ENCODE measurements around the gene ETS1.

ETS1 gene

DNA sequence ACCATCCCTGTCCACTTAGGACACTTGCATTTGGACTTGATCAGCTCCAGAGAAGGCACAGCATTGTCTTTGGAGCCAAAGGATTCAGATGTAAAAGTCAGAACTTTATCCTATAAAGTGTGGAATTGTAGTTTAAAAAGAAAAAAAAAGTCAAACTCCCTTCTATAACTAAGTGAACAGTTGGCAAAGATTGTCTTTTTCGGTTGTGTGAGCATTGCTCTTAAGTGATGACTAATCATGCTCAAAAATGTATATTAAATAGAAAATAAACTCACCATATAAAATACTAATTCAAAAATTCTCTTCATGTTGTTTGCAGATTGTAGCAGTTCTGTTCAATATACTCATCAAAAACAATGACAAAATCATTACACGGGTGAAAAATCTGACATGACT, 93.8 kb downstream of the ETS1 start (continued):
- TF ChIP-seq, protein P1, sequence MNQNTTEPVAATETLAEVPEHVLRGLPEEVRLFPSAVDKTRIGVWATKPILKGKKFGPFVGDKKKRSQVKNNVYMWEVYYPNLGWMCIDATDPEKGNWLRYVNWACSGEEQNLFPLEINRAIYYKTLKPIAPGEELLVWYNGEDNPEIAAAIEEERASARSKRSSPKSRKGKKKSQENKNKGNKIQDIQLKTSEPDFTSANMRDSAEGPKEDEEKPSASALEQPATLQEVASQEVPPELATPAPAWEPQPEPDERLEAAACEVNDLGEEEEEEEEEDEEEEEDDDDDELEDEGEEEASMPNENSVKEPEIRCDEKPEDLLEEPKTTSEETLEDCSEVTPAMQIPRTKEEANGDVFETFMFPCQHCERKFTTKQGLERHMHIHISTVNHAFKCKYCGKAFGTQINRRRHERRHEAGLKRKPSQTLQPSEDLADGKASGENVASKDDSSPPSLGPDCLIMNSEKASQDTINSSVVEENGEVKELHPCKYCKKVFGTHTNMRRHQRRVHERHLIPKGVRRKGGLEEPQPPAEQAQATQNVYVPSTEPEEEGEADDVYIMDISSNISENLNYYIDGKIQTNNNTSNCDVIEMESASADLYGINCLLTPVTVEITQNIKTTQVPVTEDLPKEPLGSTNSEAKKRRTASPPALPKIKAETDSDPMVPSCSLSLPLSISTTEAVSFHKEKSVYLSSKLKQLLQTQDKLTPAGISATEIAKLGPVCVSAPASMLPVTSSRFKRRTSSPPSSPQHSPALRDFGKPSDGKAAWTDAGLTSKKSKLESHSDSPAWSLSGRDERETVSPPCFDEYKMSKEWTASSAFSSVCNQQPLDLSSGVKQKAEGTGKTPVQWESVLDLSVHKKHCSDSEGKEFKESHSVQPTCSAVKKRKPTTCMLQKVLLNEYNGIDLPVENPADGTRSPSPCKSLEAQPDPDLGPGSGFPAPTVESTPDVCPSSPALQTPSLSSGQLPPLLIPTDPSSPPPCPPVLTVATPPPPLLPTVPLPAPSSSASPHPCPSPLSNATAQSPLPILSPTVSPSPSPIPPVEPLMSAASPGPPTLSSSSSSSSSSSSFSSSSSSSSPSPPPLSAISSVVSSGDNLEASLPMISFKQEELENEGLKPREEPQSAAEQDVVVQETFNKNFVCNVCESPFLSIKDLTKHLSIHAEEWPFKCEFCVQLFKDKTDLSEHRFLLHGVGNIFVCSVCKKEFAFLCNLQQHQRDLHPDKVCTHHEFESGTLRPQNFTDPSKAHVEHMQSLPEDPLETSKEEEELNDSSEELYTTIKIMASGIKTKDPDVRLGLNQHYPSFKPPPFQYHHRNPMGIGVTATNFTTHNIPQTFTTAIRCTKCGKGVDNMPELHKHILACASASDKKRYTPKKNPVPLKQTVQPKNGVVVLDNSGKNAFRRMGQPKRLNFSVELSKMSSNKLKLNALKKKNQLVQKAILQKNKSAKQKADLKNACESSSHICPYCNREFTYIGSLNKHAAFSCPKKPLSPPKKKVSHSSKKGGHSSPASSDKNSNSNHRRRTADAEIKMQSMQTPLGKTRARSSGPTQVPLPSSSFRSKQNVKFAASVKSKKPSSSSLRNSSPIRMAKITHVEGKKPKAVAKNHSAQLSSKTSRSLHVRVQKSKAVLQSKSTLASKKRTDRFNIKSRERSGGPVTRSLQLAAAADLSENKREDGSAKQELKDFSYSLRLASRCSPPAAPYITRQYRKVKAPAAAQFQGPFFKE (tag by site-specific recombination; IDR thresholded peaks at IDR 0.05; ENCODE audit: borderline replicate concordance): no peak

DNA sequence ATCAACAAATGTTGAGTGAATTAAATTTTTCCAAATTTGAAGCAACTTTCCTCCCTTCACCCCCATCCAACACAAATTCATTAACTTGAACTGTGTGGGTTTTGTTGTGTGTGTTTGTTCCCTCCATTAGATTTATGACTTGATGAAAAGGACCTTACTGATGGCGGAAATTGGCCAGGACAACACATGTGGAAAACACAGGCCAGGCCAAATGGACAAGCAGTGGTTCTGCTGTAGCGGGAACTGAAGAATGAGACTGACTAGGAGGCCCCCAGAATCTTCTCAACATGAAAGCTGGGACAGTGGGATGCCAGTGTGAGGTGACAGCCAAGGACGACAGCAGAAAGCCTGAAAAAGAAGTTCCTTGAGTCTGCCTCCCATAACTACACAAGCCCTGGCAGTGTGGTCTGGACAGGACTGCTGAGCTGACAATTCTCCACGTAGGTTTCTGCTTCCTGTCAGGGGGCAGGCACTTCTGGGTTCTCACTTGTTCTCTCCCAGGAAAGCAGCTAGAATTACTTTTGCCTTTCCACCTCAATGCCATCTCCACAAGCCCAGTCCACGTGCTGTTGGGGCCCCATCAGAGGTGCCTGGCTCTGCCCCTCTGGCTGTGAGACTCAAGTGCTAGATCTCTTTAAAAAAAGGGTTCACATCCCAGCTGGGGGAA, 94.3 kb downstream of the ETS1 start:
- Histone ChIP-seq H3K4me1 (ENCODE audit: control insufficient read depth, insufficient read depth, low read length) (peaks cover 5% of the 10 kb centered on the region; the same call in 1 of the 2 replicates), H3K27ac (ENCODE audit: extremely low read depth, low read depth, low read length) (no peak overlapping the region), H3K4me3 (ENCODE audit: low read depth, low read length) (no peak overlapping the region), H3K36me3 (ENCODE audit: control insufficient read depth in 2 of 2, insufficient read depth in 1 of 2, low read length in 2 of 2) (peaks cover 0 to 19% of the 10 kb centered on the region in 2 experiments; a peak in 1 of 3 replicates), H3K9me3 (ENCODE audit: control insufficient read depth, insufficient read depth, low read depth, low read length) (no peaks in the 10 kb centered on the region)
- ChIA-PET CTCF (no interaction called here), POLR2A (no interaction called here)
- TF ChIP-seq, protein P2, sequence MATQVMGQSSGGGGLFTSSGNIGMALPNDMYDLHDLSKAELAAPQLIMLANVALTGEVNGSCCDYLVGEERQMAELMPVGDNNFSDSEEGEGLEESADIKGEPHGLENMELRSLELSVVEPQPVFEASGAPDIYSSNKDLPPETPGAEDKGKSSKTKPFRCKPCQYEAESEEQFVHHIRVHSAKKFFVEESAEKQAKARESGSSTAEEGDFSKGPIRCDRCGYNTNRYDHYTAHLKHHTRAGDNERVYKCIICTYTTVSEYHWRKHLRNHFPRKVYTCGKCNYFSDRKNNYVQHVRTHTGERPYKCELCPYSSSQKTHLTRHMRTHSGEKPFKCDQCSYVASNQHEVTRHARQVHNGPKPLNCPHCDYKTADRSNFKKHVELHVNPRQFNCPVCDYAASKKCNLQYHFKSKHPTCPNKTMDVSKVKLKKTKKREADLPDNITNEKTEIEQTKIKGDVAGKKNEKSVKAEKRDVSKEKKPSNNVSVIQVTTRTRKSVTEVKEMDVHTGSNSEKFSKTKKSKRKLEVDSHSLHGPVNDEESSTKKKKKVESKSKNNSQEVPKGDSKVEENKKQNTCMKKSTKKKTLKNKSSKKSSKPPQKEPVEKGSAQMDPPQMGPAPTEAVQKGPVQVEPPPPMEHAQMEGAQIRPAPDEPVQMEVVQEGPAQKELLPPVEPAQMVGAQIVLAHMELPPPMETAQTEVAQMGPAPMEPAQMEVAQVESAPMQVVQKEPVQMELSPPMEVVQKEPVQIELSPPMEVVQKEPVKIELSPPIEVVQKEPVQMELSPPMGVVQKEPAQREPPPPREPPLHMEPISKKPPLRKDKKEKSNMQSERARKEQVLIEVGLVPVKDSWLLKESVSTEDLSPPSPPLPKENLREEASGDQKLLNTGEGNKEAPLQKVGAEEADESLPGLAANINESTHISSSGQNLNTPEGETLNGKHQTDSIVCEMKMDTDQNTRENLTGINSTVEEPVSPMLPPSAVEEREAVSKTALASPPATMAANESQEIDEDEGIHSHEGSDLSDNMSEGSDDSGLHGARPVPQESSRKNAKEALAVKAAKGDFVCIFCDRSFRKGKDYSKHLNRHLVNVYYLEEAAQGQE (tag by site-specific recombination; IDR thresholded peaks at IDR 0.05): no peak

DNA sequence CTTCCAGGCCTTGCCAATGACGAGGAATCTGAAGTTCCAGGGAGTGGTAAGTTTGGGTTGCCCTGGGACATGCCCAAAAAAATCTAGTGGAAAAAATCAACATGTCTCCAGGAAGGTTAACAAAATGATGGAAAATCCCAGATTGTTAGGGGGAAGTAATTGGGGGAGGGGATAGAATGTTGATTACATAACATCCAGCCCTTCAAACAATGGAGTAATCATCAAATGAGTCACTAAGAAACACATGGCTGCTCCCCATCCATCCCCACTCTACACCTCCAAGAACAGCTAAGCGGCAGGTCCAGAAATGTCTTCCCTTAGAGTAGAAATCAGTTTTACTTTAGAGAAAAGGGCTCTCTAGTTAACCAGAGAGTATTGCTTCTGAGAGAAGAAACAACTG, 94.9 kb downstream of the ETS1 start:
- Histone ChIP-seq H3K36me3 (ENCODE audit: control insufficient read depth in 2 of 2, insufficient read depth in 1 of 2, low read length in 2 of 2) (peaks cover 0 to 21% of the 10 kb centered on the region in 2 experiments; a peak in 1 of 3 replicates), H3K27ac (ENCODE audit: extremely low read depth, low read depth, low read length) (no peak overlapping the region), H3K9me3 (ENCODE audit: control insufficient read depth, insufficient read depth, low read depth, low read length) (no peaks in the 10 kb centered on the region), H3K4me1 (ENCODE audit: control insufficient read depth, insufficient read depth, low read length) (peaks cover 5% of the 10 kb centered on the region; the same call in 1 of the 2 replicates), H3K4me3 (ENCODE audit: low read depth, low read length) (no peak overlapping the region)
- TF ChIP-seq ZNF664 (tag by site-specific recombination; IDR thresholded peaks at IDR 0.05): no peak
- TF ChIP-seq ZNF335 (tag by site-specific recombination; conservative IDR thresholded peaks at IDR 0.05): 0 out of 2 replicates have a peak, but pooled peaks have one; percentile 24
- ChIA-PET POLR2A (no interaction called here), CTCF (no interaction called here)

DNA sequence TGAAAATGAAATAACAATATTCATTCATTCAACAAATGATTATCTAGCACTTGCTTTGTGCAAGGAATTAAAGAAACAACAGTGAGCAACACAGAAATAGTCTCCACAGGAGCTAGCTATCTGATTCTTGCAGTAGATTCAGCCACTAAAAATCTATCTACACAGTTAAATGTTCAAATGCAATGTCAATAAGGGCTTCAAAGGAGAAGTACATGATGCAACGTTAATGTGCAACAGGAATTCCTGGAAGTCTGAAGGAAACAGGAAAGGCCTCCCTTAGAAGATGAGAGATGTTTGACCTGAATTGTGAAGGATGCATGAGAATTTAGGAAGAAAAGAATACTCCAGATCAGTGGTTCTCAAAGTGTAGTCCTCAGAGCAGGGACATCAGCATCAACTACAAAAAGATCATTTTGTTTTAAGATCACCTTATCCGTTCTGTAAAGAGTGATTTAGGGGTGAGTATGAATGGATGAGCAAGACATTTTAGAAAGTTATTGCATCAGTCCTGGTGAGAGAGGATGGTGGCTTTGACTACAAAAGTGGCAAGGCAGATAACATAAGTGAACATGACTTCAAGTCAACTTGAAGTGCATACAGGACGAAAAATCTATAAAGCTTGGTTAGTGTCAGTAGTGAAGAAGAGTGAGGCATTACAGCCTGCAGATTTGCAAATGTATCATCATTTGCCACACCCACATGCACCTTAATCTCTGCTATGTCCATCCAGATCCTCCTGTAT, 96.0 kb downstream of the ETS1 start:
- Histone ChIP-seq H3K9me3 (ENCODE audit: control insufficient read depth, insufficient read depth, low read depth, low read length) (no peaks in the 10 kb centered on the region), H3K4me1 (ENCODE audit: control insufficient read depth, insufficient read depth, low read length) (no peaks in the 10 kb centered on the region), H3K36me3 (ENCODE audit: control insufficient read depth in 2 of 2, insufficient read depth in 1 of 2, low read length in 2 of 2) (peaks cover 0 to 25% of the 10 kb centered on the region in 2 experiments; a peak in 1 of 3 replicates), H3K4me3 (ENCODE audit: low read depth, low read length) (no peak overlapping the region), H3K27ac (ENCODE audit: extremely low read depth, low read depth, low read length) (no peak overlapping the region)
- ChIA-PET POLR2A (interaction anchor here (0.6 kb wide), 1 partner anchor 1986 kb away, joined by 3 read pairs; no protein-coding TSS in a partner anchor), CTCF (interaction anchor here (0.7 kb wide), 1 partner anchor 103 kb away, joined by 3 read pairs; no protein-coding TSS in a partner anchor)
- TF ChIP-seq ZNF791 (tag by site-specific recombination; IDR thresholded peaks at IDR 0.05): no peak
- TF ChIP-seq, protein P3, sequence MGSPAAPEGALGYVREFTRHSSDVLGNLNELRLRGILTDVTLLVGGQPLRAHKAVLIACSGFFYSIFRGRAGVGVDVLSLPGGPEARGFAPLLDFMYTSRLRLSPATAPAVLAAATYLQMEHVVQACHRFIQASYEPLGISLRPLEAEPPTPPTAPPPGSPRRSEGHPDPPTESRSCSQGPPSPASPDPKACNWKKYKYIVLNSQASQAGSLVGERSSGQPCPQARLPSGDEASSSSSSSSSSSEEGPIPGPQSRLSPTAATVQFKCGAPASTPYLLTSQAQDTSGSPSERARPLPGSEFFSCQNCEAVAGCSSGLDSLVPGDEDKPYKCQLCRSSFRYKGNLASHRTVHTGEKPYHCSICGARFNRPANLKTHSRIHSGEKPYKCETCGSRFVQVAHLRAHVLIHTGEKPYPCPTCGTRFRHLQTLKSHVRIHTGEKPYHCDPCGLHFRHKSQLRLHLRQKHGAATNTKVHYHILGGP (tag by site-specific recombination; IDR thresholded peaks at IDR 0.05): peak; percentile 72

Measured in HEK293 (cell line).